Measurements from ENCODE around the gene TERC. TPM values are rescaled to one million over a fixed set of nuclear protein-coding genes. Genes with fewer than 3 reads are reported as not detected.

The TERC gene
- total and polyA plus RNA-seq, 12 donors: 1.4 to 200 (median 30.8) TPM; not detected in 3

GRCh38 chr3:169754711-169755110, 10.1 kb downstream of the TERC start:
- intact Hi-C loops (cut with DNase I): no loop called here
- DNase-seq: no peak
- no peaks in the 10 kb centered on the region for H3K27me3 ChIP-seq
- no peak overlapping the region for H3K27ac ChIP-seq
- H3K4me1 ChIP-seq (replicated peaks in 1 of 2): no peaks in the 10 kb centered on the region
- H3K36me3 ChIP-seq (replicated peaks in 1 of 2): no peaks in the 10 kb centered on the region
- 77 to 90% (median 85%) methylated on average over 3 of the region's 3 CpGs for WGBS, 4 donors
- H3K4me3 ChIP-seq: no peak overlapping the region
- TF ChIP-seq CTCF (IDR thresholded peaks at IDR 0.05) (no peak), POLR2A (IDR thresholded peaks at IDR 0.05) (no peak)
- no peaks in the 10 kb centered on the region for H3K9me3 ChIP-seq (replicated peaks in 1 of 3)

- no peaks in the 10 kb centered on the region for H3K9me3 ChIP-seq (replicated peaks in 1 of 3)
- H3K4me3 ChIP-seq: no peak overlapping the region
- TF ChIP-seq CTCF (IDR thresholded peaks at IDR 0.05) (no peak), POLR2A (IDR thresholded peaks at IDR 0.05) (no peak)
- H3K27me3 ChIP-seq: no peaks in the 10 kb centered on the region
- WGBS, 4 donors: 79 to 89% (median 83%) methylated on average over 2 of the region's 2 CpGs
- no peaks in the 10 kb centered on the region for H3K36me3 ChIP-seq (replicated peaks in 1 of 2)
- DNase-seq: no peak
- no peak overlapping the region for H3K27ac ChIP-seq
- intact Hi-C loops (cut with DNase I): no loop called here
- H3K4me1 ChIP-seq (replicated peaks in 1 of 2): no peaks in the 10 kb centered on the region
Measured at GRCh38 chr3:169751875-169752274, 13.0 kb downstream of the TERC start.

- no peaks in the 10 kb centered on the region for H3K27me3 ChIP-seq
- intact Hi-C loops (cut with DNase I): no loop called here
- H3K4me3 ChIP-seq: no peak overlapping the region
- H3K27ac ChIP-seq: no peak overlapping the region
- no peaks in the 10 kb centered on the region for H3K4me1 ChIP-seq (replicated peaks in 1 of 2)
- WGBS, 4 donors: 21 to 39% (median 38%) methylated on average over 2 of the region's 2 CpGs
- H3K36me3 ChIP-seq (replicated peaks in 1 of 2): no peaks in the 10 kb centered on the region
- TF ChIP-seq POLR2A (IDR thresholded peaks at IDR 0.05) (no peak), CTCF (IDR thresholded peaks at IDR 0.05) (no peak)
- DNase-seq: no peak
- no peaks in the 10 kb centered on the region for H3K9me3 ChIP-seq (replicated peaks in 1 of 3)
Measured at GRCh38 chr3:169750665-169751064, 14.2 kb downstream of the TERC start.

GRCh38 chr3:169748670-169749069, 16.2 kb downstream of the TERC start:
- intact Hi-C loops (cut with DNase I): no loop called here

More at GRCh38 chr3:169748670-169749069, 16.2 kb downstream of the TERC start:
- no peaks in the 10 kb centered on the region for H3K4me1 ChIP-seq (replicated peaks in 1 of 2)
- H3K27ac ChIP-seq: no peak overlapping the region
- TF ChIP-seq CTCF (IDR thresholded peaks at IDR 0.05) (no peak), POLR2A (IDR thresholded peaks at IDR 0.05) (no peak)
- H3K9me3 ChIP-seq (replicated peaks in 1 of 3): no peaks in the 10 kb centered on the region
- H3K4me3 ChIP-seq: no peak overlapping the region
- no peaks in the 10 kb centered on the region for H3K36me3 ChIP-seq (replicated peaks in 1 of 2)
- no peak for DNase-seq
- H3K27me3 ChIP-seq: no peaks in the 10 kb centered on the region
- WGBS, 4 donors: 56 to 75% (median 63%) methylated on average over 3 of the region's 3 CpGs
